Measurements from ENCODE around the gene RPL15.
"Not testable (repeated sequence)": the region's sequence is repeated elsewhere in the genome, so short reads cannot be mapped to it uniquely, and the experiment has no call there.

The RPL15 gene

GRCh38 chr3:23916886-23917678 lies at the start of gene RPL15, which contains the start of gene NKIRAS1:
Gene RPL15, plus strand, starts transcription at chr3:23917132. Its CDS starts 728 bp downstream, at chr3:23917860.
Gene NKIRAS1, minus strand, starts transcription at chr3:23916990. Its CDS starts 6,086 bp downstream, at chr3:23910904.
- TF ChIP-seq CTCF (conservative IDR thresholded peaks at IDR 0.05; ENCODE audit: low read depth, low read length): peak; percentile 30
- H3K4me3 ChIP-seq (IDR thresholded peaks at IDR 0.05; ENCODE audit: insufficient read depth, low read depth, low read length): no peak within 1 kb of the TSS
- H3K27me3 ChIP-seq (ENCODE audit: insufficient read depth, low read depth): no peaks in the 10 kb centered on the region
- peak within 1 kb of the TSS; percentile 95 for H3K9ac ChIP-seq
- peak within 1 kb of the TSS; percentile 83 for H3K27ac ChIP-seq
- H2AFZ ChIP-seq (ENCODE audit: low read depth): peak within 1 kb of the TSS; percentile 71
- H4K20me1 ChIP-seq (ENCODE audit: insufficient read depth): peaks cover 3% of the 10 kb centered on the region; the same call in 1 of the 2 replicates
- peaks cover 21% of the 10 kb centered on the region for H3K79me2 ChIP-seq (ENCODE audit: insufficient read depth, low read depth)
- H3K4me1 ChIP-seq (ENCODE audit: low read depth, poor library complexity, severe bottlenecking): peaks cover 35% of the 10 kb centered on the region
- peaks cover 7% of the 10 kb centered on the region; the same call in 1 of the 2 replicates for H3K36me3 ChIP-seq (ENCODE audit: insufficient read depth)
- peak within 1 kb of the TSS; percentile 73 for H3K4me2 ChIP-seq

- H3K27me3 ChIP-seq (ENCODE audit: insufficient read depth, low read depth): no peaks in the 10 kb centered on the region
- H3K27ac ChIP-seq: no peak overlapping the region
- no peaks in the 10 kb centered on the region for H3K36me3 ChIP-seq (ENCODE audit: insufficient read depth)
- H3K79me2 ChIP-seq (ENCODE audit: insufficient read depth, low read depth): peaks cover 62% of the 10 kb centered on the region; the same call in 1 of the 2 replicates
- no peak overlapping the region for H3K4me3 ChIP-seq (IDR thresholded peaks at IDR 0.05; ENCODE audit: insufficient read depth, low read depth, low read length)
- no peak for TF ChIP-seq CTCF (conservative IDR thresholded peaks at IDR 0.05; ENCODE audit: low read depth, low read length)
- H3K4me1 ChIP-seq (ENCODE audit: low read depth, poor library complexity, severe bottlenecking): peaks cover 24% of the 10 kb centered on the region
- no peak overlapping the region for H2AFZ ChIP-seq (ENCODE audit: low read depth)
- no peak overlapping the region for H3K9ac ChIP-seq
- no peak overlapping the region for H3K4me2 ChIP-seq
- H4K20me1 ChIP-seq (ENCODE audit: insufficient read depth): 0 out of 2 replicates have a peak, but pooled peaks cover 4% of the 10 kb centered on the region
Measured at GRCh38 chr3:23867400-23867799, 49.5 kb upstream of the RPL15 start.

GRCh38 chr3:23867838-23868237 lies 49.1 kb upstream of the RPL15 start:
- no peak overlapping the region for H3K9ac ChIP-seq
- no peak overlapping the region for H3K4me2 ChIP-seq
- no peak overlapping the region for H3K4me3 ChIP-seq (IDR thresholded peaks at IDR 0.05; ENCODE audit: insufficient read depth, low read depth, low read length)
- no peak overlapping the region for H2AFZ ChIP-seq (ENCODE audit: low read depth)
- peaks cover 24% of the 10 kb centered on the region for H3K4me1 ChIP-seq (ENCODE audit: low read depth, poor library complexity, severe bottlenecking)
- peaks cover 57% of the 10 kb centered on the region; the same call in 1 of the 2 replicates for H3K79me2 ChIP-seq (ENCODE audit: insufficient read depth, low read depth)
- TF ChIP-seq CTCF (conservative IDR thresholded peaks at IDR 0.05; ENCODE audit: low read depth, low read length): no peak
- H3K36me3 ChIP-seq (ENCODE audit: insufficient read depth): no peaks in the 10 kb centered on the region
- H4K20me1 ChIP-seq (ENCODE audit: insufficient read depth): 0 out of 2 replicates have a peak, but pooled peaks cover 4% of the 10 kb centered on the region
- no peaks in the 10 kb centered on the region for H3K27me3 ChIP-seq (ENCODE audit: insufficient read depth, low read depth)
- H3K27ac ChIP-seq: no peak overlapping the region

- Histone ChIP-seq H4K20me1 (ENCODE audit: insufficient read depth) (0 out of 2 replicates have a peak, but pooled peaks cover 4% of the 10 kb centered on the region), H3K27me3 (ENCODE audit: insufficient read depth, low read depth) (no peaks in the 10 kb centered on the region), H3K79me2 (ENCODE audit: insufficient read depth, low read depth) (peaks cover 43% of the 10 kb centered on the region; the same call in 1 of the 2 replicates), H3K4me2 (no peak overlapping the region), H3K9ac (no peak overlapping the region), H3K27ac (no peak overlapping the region), H3K36me3 (ENCODE audit: insufficient read depth) (no peaks in the 10 kb centered on the region), H3K4me1 (ENCODE audit: low read depth, poor library complexity, severe bottlenecking) (peaks cover 10% of the 10 kb centered on the region), H3K4me3 (IDR thresholded peaks at IDR 0.05; ENCODE audit: insufficient read depth, low read depth, low read length) (no peak overlapping the region), H2AFZ (ENCODE audit: low read depth) (no peak overlapping the region)
- no peak for TF ChIP-seq CTCF (conservative IDR thresholded peaks at IDR 0.05; ENCODE audit: low read depth, low read length)
Measured at GRCh38 chr3:23869977-23870662, 46.8 kb upstream of the RPL15 start.

- H3K9ac ChIP-seq; H3K4me1 ChIP-seq (ENCODE audit: low read depth, poor library complexity, severe bottlenecking); H3K27me3 ChIP-seq (ENCODE audit: insufficient read depth, low read depth); H3K4me2 ChIP-seq; H3K4me3 ChIP-seq (IDR thresholded peaks at IDR 0.05; ENCODE audit: insufficient read depth, low read depth, low read length); H4K20me1 ChIP-seq (ENCODE audit: insufficient read depth); H3K36me3 ChIP-seq (ENCODE audit: insufficient read depth); H3K27ac ChIP-seq; H2AFZ ChIP-seq (ENCODE audit: low read depth): not testable (repeated sequence)
- H3K79me2 ChIP-seq (ENCODE audit: insufficient read depth, low read depth): peaks cover 43% of the 10 kb centered on the region; the same call in 1 of the 2 replicates
Measured at GRCh38 chr3:23870663-23871043, 46.3 kb upstream of the RPL15 start.

GRCh38 chr3:23871361-23871760 lies 45.6 kb upstream of the RPL15 start:
- not testable (repeated sequence) for H2AFZ ChIP-seq (ENCODE audit: low read depth); H4K20me1 ChIP-seq (ENCODE audit: insufficient read depth); H3K36me3 ChIP-seq (ENCODE audit: insufficient read depth); H3K4me2 ChIP-seq; H3K4me1 ChIP-seq (ENCODE audit: low read depth, poor library complexity, severe bottlenecking); H3K27me3 ChIP-seq (ENCODE audit: insufficient read depth, low read depth); H3K4me3 ChIP-seq (IDR thresholded peaks at IDR 0.05; ENCODE audit: insufficient read depth, low read depth, low read length); H3K27ac ChIP-seq; H3K9ac ChIP-seq
- H3K79me2 ChIP-seq (ENCODE audit: insufficient read depth, low read depth): peaks cover 47% of the 10 kb centered on the region
